GM21526 (cell line): ENCODE measurements around the gene MYCBP.
"Not testable (repeated sequence)": the region's sequence is repeated elsewhere in the genome, so short reads cannot be mapped to it uniquely, and the experiment has no call there.

Experiments used
- ATAC-seq: cut with Tn5 transposase; IDR thresholded peaks from one replicate; pipeline ENCODE4 v1.9.1; 2021; ENCODE audit warnings: moderate library complexity; ENCODE audit not compliant: unreplicated experiment, low FRiP score

The MYCBP gene

GRCh38 chr1:38873027-38873969 is at the start of gene MYCBP:
MYCBP (minus strand) TSS chr1:38873348; CDS start chr1:38873305, 43 bp downstream.
- peak; percentile 91 for ATAC-seq

GRCh38 chr1:38919130-38919529 is 46.0 kb upstream of the MYCBP start:
- no peak for ATAC-seq

GRCh38 chr1:38918568-38918967 is 45.4 kb upstream of the MYCBP start:
- ATAC-seq, result no peak

GRCh38 chr1:38917772-38918171 is 44.6 kb upstream of the MYCBP start:
- ATAC-seq, result no peak

- ATAC-seq, result no peak
Measured at GRCh38 chr1:38917337-38917736, 44.2 kb upstream of the MYCBP start.

GRCh38 chr1:38915352-38915948 is 42.3 kb upstream of the MYCBP start:
- no peak for ATAC-seq

- ATAC-seq, result not testable (repeated sequence)
Measured at GRCh38 chr1:38914908-38915307, 41.8 kb upstream of the MYCBP start.

GRCh38 chr1:38908821-38909220 is 35.7 kb upstream of the MYCBP start:
- ATAC-seq, result no peak

- ATAC-seq, result no peak
Measured at GRCh38 chr1:38905985-38906384, 32.8 kb upstream of the MYCBP start.

- ATAC-seq, result no peak
Measured at GRCh38 chr1:38899560-38899959, 26.4 kb upstream of the MYCBP start.

GRCh38 chr1:38898653-38899230 is 25.6 kb upstream of the MYCBP start:
- ATAC-seq, result no peak

GRCh38 chr1:38896169-38896568 is 23.0 kb upstream of the MYCBP start:
- ATAC-seq, result no peak

- ATAC-seq, result no peak
Measured at GRCh38 chr1:38892976-38893375, 19.8 kb upstream of the MYCBP start.

GRCh38 chr1:38891753-38892152 is 18.6 kb upstream of the MYCBP start:
- no peak for ATAC-seq

- no peak for ATAC-seq
Measured at GRCh38 chr1:38889589-38889988, 16.4 kb upstream of the MYCBP start.

GRCh38 chr1:38888423-38889333 is 15.5 kb upstream of the MYCBP start:
- ATAC-seq, result no peak

GRCh38 chr1:38885092-38885491 is 11.9 kb upstream of the MYCBP start:
- ATAC-seq, result no peak

- no peak for ATAC-seq
Measured at GRCh38 chr1:38881487-38881886, 8.3 kb upstream of the MYCBP start, which contains the start of gene GJA9. GJA9 (minus strand) TSS chr1:38881587; CDS start chr1:38876098, 5,489 bp downstream.

GRCh38 chr1:38875811-38876210 is 2.7 kb upstream of the MYCBP start:
- no peak for ATAC-seq

- ATAC-seq, result peak; percentile 28
Measured at GRCh38 chr1:38872401-38873026, 634 bp downstream of the MYCBP start.
